IMR-90 (cell line): ENCODE measurements around the gene GRAMD1B. TPM values are rescaled to one million over a fixed set of nuclear protein-coding genes. Genes with fewer than 3 reads are reported as not detected.

ENCODE experiments used
- ATAC-seq: fragments of 200-7000 bp; cut with Tn5 transposase; 2 replicates; pipeline ENCODE4 v1.9.1; 2020; ENCODE audit warnings: low read depth, mild to moderate bottlenecking, moderate library complexity
- BruUV-seq: library from RNA; stranded (reverse); fragments of 400-500 nt; replicated peaks from 2 replicates; lab custom pipeline; 2021; lab: Mats Ljungman, UMichigan
- CTCF ChIA-PET: fragments of 300-600 bp; formaldehyde crosslinking; extraction: SDS; loops from one replicate; lab custom pipeline; 2021; ENCODE audit warnings: antibody characterized with exemption; lab: Yijun Ruan, JAX
- POLR2A ChIA-PET: fragments of 300-600 bp; sonication (Branson Sonifier 250); formaldehyde crosslinking; loops from one replicate; lab custom pipeline; 2022; ENCODE audit warnings: antibody characterized with exemption; ENCODE audit not compliant: unreplicated experiment; lab: Charles Lee
- DNase-seq: peaks from one replicate; pipeline ENCODE4 v3.0.0; 2013
- H2AFZ ChIP-seq: replicated peaks from 2 replicates; pipeline ENCODE3; 2013; ENCODE audit warnings: low read length, mild to moderate bottlenecking; ENCODE audit not compliant: poor library complexity
- H2AK5ac ChIP-seq: 2 replicates; pipeline ENCODE4 v1.6.1; 2013; ENCODE audit warnings: low read depth, low read length, inconsistent platforms
- H2AK9ac ChIP-seq: replicated peaks from 2 replicates; pipeline ENCODE3; 2013; ENCODE audit warnings: mild to moderate bottlenecking, low read depth, low read length, moderate library complexity; ENCODE audit not compliant: poor library complexity
- H2BK120ac ChIP-seq: 2 replicates; pipeline ENCODE4 v1.6.1; 2013; ENCODE audit warnings: low read depth, low read length, inconsistent platforms
- H2BK15ac ChIP-seq: 3 replicates; pipeline ENCODE4 v1.6.1; 2013; ENCODE audit warnings: low read depth, low read length, inconsistent platforms
- H2BK20ac ChIP-seq: 2 replicates; pipeline ENCODE4 v1.6.1; 2013; ENCODE audit warnings: low read depth, mild to moderate bottlenecking, inconsistent platforms, low read length, moderate library complexity
- H2BK5ac ChIP-seq: 2 replicates; pipeline ENCODE4 v1.6.1; 2013; ENCODE audit warnings: mild to moderate bottlenecking, low read depth, low read length, inconsistent platforms; ENCODE audit not compliant: poor library complexity, severe bottlenecking
- H3K14ac ChIP-seq: replicated peaks from 2 replicates; pipeline ENCODE4 v1.6.1; 2013; ENCODE audit warnings: low read depth, low read length, inconsistent platforms
- H3K18ac ChIP-seq: 2 replicates; pipeline ENCODE4 v1.6.1; 2013; ENCODE audit warnings: low read depth, low read length, control low read depth
- H3K23ac ChIP-seq: 2 replicates; pipeline ENCODE4 v1.6.1; 2013; ENCODE audit warnings: low read depth, low read length, inconsistent platforms
- H3K27ac ChIP-seq: 2 replicates; pipeline ENCODE4 v1.5.1; 2013; ENCODE audit warnings: mild to moderate bottlenecking, control low read depth, low read length; ENCODE audit not compliant: insufficient read depth
- H3K27me3 ChIP-seq: 2 replicates; pipeline ENCODE4 v1.6.1; 2013; ENCODE audit warnings: low read length; ENCODE audit not compliant: control insufficient read depth, insufficient read depth
- H3K36me3 ChIP-seq: 2 replicates; pipeline ENCODE4 v1.6.1; 2013; ENCODE audit warnings: low read length, mixed read lengths; ENCODE audit not compliant: control insufficient read depth, insufficient read depth
- H3K4ac ChIP-seq: 2 replicates; pipeline ENCODE4 v1.6.1; 2013; ENCODE audit warnings: low read depth, low read length, inconsistent platforms
- H3K4me1 ChIP-seq: 2 replicates; pipeline ENCODE4 v1.6.1; 2013; ENCODE audit warnings: low read length, mixed read lengths; ENCODE audit not compliant: control insufficient read depth, insufficient read depth
- H3K4me2 ChIP-seq: 2 replicates; pipeline ENCODE4 v1.6.1; 2013; ENCODE audit warnings: low read depth, mild to moderate bottlenecking, control low read depth, low read length, moderate library complexity
- H3K4me3 ChIP-seq: 2 replicates; pipeline ENCODE4 v1.5.1; 2013; ENCODE audit warnings: low read depth, mild to moderate bottlenecking, control low read depth, low read length, moderate library complexity; ENCODE audit not compliant: insufficient read depth
- H3K56ac ChIP-seq: 2 replicates; pipeline ENCODE4 v1.6.1; 2013; ENCODE audit warnings: low read length, inconsistent platforms; ENCODE audit not compliant: insufficient read depth; ENCODE audit errors: extremely low read depth
- H3K79me1 ChIP-seq, 2 experiments: 2 replicates each; pipeline ENCODE4 v1.6.1; 2013; ENCODE audit warnings: low read length in 2 of 2, inconsistent platforms in 1 of 2, low read depth in 1 of 2
- H3K9ac ChIP-seq: 2 replicates; pipeline ENCODE4 v1.6.1; 2013; ENCODE audit warnings: low read depth, low read length, control low read depth
- H3K9me1 ChIP-seq: 2 replicates; pipeline ENCODE4 v1.6.1; 2013; ENCODE audit warnings: low read length, inconsistent platforms; ENCODE audit not compliant: insufficient read depth
- H3K9me3 ChIP-seq: 2 replicates; pipeline ENCODE4 v1.6.1; 2013; ENCODE audit warnings: low read length; ENCODE audit not compliant: control insufficient read depth, insufficient read depth
- H4K20me1 ChIP-seq: 2 replicates; pipeline ENCODE4 v1.6.1; 2013; ENCODE audit warnings: low read length, inconsistent platforms; ENCODE audit not compliant: insufficient read depth
- H4K5ac ChIP-seq: 2 replicates; pipeline ENCODE4 v1.6.1; 2013; ENCODE audit warnings: mild to moderate bottlenecking, low read depth, low read length, control low read depth
- H4K8ac ChIP-seq, 2 experiments: 2 replicates each; pipeline ENCODE4 v1.6.1; 2013; ENCODE audit warnings: low read depth in 2 of 2, low read length in 2 of 2, control low read depth in 1 of 2, inconsistent platforms in 1 of 2
- H4K91ac ChIP-seq: 2 replicates; pipeline ENCODE4 v1.6.1; 2013; ENCODE audit warnings: low read depth, low read length, inconsistent platforms; ENCODE audit not compliant: insufficient read depth
- CTCF ChIP-seq: conservative IDR thresholded peaks from 2 replicates; pipeline ENCODE4 v1.5.1; 2012; ENCODE audit warnings: mild to moderate bottlenecking, low read depth, low read length, improper control_type of control experiment
- FOS ChIP-seq: fragments of 150-350 bp; IDR thresholded peaks from 2 replicates; pipeline ENCODE4 v1.6.1; 2016; ENCODE audit warnings: low read depth, low read length
- MAFK ChIP-seq: IDR thresholded peaks from 2 replicates; pipeline ENCODE4 v1.6.1; 2012; ENCODE audit warnings: low read depth, low read length, improper control_type of control experiment
- USF2 ChIP-seq: fragments of 150-350 bp; IDR thresholded peaks from 2 replicates; pipeline ENCODE4 v1.6.1; 2017; ENCODE audit warnings: mild to moderate bottlenecking, antibody characterized with exemption, low read length, low read depth
- WGBS, 2 experiments: methylation state at CpG; one replicate each; pipeline versions ENCODE4 v1.1.5 to v1.1.7; 2013; ENCODE audit warnings: missing lambda C conversion rate in 2 of 2; ENCODE audit not compliant: insufficient read length in 1 of 2; ENCODE audit errors: extremely low coverage in 2 of 2; 5-methylcytosine and 5-hydroxymethylcytosine counted together
- dilution Hi-C: fragments of 300-500 bp; cut with HindIII; formaldehyde crosslinking; loops from one replicate; pipeline ENCODE4 v1.14.3; 2018; ENCODE audit warnings: low sequenced_read_pairs; ENCODE audit not compliant: unreplicated experiment
- in situ Hi-C: fragments of 300-500 bp; cut with MboI; formaldehyde crosslinking; loops from 3 replicates; pipeline ENCODE4 v1.14.3; 2019; ENCODE audit warnings: low sequenced_read_pairs, inconsistent platforms, mixed read lengths
- intact Hi-C: fragments of 100-400 bp; cut with micrococcal nuclease; formaldehyde crosslinking; loops from 2 replicates; pipeline ENCODE4 v1.10.0; 2022
- polyA plus RNA-seq, 3 experiments: library from polyadenylated mRNA; depleted of rRNA; stranded (reverse); fragments of >200 nt; gene quantifications; 2 replicates each; pipeline ENCODE4 v1.2.3, GENCODE V29; 2012; ENCODE audit warnings: low replicate concordance in 1 of 3
- total RNA-seq: library from RNA; depleted of rRNA; stranded (reverse); fragments of >200 nt; gene quantifications from 2 replicates; pipeline ENCODE4 v1.2.3, GENCODE V29; 2012

The GRAMD1B gene
- total and polyA plus RNA-seq, 2 of the 4 experiments (the other 2 are of a cell fraction), result 7.1 to 7.2 TPM

GRCh38 chr11:123408619-123409455, 21.2 kb upstream of the GRAMD1B start:
- intact Hi-C loops (no loop called here), in situ Hi-C loops (loop anchor here (5.0 kb wide), 1 partner anchor 68 kb away; no protein-coding TSS in a partner anchor), dilution Hi-C loops (no loop called here)
- DNase-seq (no peak), ATAC-seq (no peak)
- Histone ChIP-seq H3K4me2 (no peak overlapping the region), H2BK120ac (no peak overlapping the region), H2AFZ (no peak overlapping the region), H3K56ac (no peak overlapping the region), H3K36me3 (no peaks in the 10 kb centered on the region), H4K8ac (no peak overlapping the region), H3K4me3 (no peak overlapping the region), H3K4me1 (no peaks in the 10 kb centered on the region), H3K9me1 (no peaks in the 10 kb centered on the region), H2BK20ac (no peak overlapping the region), H2BK5ac (no peak overlapping the region), H4K20me1 (no peaks in the 10 kb centered on the region), H3K23ac (no peak overlapping the region), H3K27me3 (peaks cover 38% of the 10 kb centered on the region), H3K27ac (no peak overlapping the region), H2BK15ac (no peak overlapping the region), H2AK9ac (no peak overlapping the region), H3K9ac (no peak overlapping the region), H3K9me3 (no peaks in the 10 kb centered on the region), H3K4ac (no peak overlapping the region), H2AK5ac (no peak overlapping the region), H4K91ac (no peak overlapping the region), H4K5ac (no peak overlapping the region), H3K18ac (no peak overlapping the region), H3K79me1 (no peaks in the 10 kb centered on the region), H3K14ac (no peak overlapping the region)
- ChIA-PET POLR2A (no interaction called here), CTCF (interaction anchor here (1.0 to 3.3 kb wide), 7 partner anchors 9 to 108 kb away, joined by 3 to 15 read pairs (median 3); no protein-coding TSS in a partner anchor)
- WGBS, 2 experiments, result 50% methylated on average over 1 of the region's 8 CpGs; no CpG with 5 or more reads in 1 of the 2 experiments
- TF ChIP-seq CTCF, result no peak
- TF ChIP-seq USF2, result no peak
- TF ChIP-seq FOS, result no peak
- TF ChIP-seq MAFK, result no peak
- BruUV-seq, result no TSS peak
